ENCODE data around the gene MYOF.

DNA sequence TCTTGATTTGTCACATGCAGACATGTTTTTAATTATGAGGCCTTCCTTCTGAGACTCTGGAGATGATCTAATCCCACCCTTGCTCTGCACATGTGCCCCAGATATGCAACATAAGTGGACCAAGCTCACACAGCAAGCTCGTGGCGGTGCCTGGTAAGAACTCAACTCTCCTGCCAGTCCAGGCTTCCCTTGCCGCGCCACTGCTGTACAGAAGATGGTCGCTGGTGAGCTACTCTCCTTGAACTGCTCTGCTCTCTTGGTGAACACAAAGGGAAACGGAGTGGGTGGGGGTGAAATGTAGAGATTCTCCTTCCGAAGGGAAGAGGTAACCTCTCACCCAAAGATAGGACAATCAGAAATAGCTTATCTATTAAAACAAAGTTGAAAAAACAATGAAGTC lies 25.7 kb downstream of the MYOF start:
- TF ChIP-seq POLR2A (IDR thresholded peaks at IDR 0.05) = no peak
- TF ChIP-seq, protein P1, sequence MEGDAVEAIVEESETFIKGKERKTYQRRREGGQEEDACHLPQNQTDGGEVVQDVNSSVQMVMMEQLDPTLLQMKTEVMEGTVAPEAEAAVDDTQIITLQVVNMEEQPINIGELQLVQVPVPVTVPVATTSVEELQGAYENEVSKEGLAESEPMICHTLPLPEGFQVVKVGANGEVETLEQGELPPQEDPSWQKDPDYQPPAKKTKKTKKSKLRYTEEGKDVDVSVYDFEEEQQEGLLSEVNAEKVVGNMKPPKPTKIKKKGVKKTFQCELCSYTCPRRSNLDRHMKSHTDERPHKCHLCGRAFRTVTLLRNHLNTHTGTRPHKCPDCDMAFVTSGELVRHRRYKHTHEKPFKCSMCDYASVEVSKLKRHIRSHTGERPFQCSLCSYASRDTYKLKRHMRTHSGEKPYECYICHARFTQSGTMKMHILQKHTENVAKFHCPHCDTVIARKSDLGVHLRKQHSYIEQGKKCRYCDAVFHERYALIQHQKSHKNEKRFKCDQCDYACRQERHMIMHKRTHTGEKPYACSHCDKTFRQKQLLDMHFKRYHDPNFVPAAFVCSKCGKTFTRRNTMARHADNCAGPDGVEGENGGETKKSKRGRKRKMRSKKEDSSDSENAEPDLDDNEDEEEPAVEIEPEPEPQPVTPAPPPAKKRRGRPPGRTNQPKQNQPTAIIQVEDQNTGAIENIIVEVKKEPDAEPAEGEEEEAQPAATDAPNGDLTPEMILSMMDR (IDR thresholded peaks at IDR 0.05 in 4 of 5, conservative IDR thresholded peaks at IDR 0.05 in 1 of 5) = no peak
